C4-2B (cell line): ENCODE data around the gene EMD.

Experiments
- ZFX ChIP-seq: fragments of 450-650 bp; IDR thresholded peaks from 2 replicates; pipeline ENCODE4 v1.6.1; 2017
- TF ChIP-seq, protein P1 (sequence below): fragments of 450-650 bp; conservative IDR thresholded peaks from 2 replicates; pipeline ENCODE4 v1.5.1; 2017; ENCODE audit warnings: mild to moderate bottlenecking

DNA sequence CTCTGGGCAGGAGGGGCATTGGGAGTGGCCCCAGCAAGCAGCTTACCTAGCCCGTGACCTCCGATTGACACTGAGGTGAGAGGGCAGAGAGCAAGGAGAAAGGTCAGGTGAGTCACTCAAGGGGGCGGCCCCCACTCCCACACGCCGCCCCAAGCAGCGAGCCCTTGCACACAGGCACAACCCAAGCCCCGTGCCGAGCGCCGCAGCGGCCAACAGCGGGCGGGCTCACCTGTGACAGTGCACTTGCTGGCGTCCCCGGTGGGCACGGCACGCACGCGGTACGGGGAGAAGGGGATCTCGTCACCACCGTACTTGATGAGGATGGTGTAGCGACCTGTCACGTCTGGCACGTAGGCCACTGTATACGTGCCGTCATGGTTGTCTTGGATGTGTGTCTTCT, 21.9 kb upstream of the EMD start:
- TF ChIP-seq, protein P1, sequence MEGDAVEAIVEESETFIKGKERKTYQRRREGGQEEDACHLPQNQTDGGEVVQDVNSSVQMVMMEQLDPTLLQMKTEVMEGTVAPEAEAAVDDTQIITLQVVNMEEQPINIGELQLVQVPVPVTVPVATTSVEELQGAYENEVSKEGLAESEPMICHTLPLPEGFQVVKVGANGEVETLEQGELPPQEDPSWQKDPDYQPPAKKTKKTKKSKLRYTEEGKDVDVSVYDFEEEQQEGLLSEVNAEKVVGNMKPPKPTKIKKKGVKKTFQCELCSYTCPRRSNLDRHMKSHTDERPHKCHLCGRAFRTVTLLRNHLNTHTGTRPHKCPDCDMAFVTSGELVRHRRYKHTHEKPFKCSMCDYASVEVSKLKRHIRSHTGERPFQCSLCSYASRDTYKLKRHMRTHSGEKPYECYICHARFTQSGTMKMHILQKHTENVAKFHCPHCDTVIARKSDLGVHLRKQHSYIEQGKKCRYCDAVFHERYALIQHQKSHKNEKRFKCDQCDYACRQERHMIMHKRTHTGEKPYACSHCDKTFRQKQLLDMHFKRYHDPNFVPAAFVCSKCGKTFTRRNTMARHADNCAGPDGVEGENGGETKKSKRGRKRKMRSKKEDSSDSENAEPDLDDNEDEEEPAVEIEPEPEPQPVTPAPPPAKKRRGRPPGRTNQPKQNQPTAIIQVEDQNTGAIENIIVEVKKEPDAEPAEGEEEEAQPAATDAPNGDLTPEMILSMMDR: no peak
- TF ChIP-seq ZFX: no peak
